ENCODE results near the gene CTSZ.

GRCh38 chr20:59025086-59025485 is 18.0 kb upstream of the CTSZ start:
- TF ChIP-seq, protein P1, sequence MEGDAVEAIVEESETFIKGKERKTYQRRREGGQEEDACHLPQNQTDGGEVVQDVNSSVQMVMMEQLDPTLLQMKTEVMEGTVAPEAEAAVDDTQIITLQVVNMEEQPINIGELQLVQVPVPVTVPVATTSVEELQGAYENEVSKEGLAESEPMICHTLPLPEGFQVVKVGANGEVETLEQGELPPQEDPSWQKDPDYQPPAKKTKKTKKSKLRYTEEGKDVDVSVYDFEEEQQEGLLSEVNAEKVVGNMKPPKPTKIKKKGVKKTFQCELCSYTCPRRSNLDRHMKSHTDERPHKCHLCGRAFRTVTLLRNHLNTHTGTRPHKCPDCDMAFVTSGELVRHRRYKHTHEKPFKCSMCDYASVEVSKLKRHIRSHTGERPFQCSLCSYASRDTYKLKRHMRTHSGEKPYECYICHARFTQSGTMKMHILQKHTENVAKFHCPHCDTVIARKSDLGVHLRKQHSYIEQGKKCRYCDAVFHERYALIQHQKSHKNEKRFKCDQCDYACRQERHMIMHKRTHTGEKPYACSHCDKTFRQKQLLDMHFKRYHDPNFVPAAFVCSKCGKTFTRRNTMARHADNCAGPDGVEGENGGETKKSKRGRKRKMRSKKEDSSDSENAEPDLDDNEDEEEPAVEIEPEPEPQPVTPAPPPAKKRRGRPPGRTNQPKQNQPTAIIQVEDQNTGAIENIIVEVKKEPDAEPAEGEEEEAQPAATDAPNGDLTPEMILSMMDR (IDR thresholded peaks at IDR 0.05) = no peak
- TF ChIP-seq POLR2A (IDR thresholded peaks at IDR 0.05) = no peak

All from uterus (tissue), 2 donors.